ENCODE data around the gene ZACN. TPM values are rescaled to one million over a fixed set of nuclear protein-coding genes. Genes with fewer than 3 reads are reported as not detected.

ZACN gene
- total RNA-seq, 2 experiments from 2014 or later, result 0.69 to 0.98 TPM

DNA sequence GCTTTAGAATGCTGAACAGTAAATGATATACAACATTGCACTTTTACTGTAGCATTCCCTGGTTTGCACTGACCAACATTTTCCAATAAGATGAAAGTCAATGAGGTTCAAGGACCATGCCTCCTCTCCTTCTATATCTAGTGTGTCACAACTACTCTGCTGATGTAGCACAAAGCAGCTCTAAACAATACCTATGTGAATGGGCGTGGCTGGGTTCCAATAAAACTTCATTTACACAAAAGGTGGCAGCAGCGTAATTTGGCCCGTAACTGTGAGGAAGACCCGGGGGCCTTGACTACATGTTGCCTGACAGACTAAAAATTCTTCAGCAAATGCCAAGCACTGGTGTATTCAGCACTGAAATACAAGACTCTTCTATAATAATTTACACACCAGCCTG is 13.2 kb upstream of the ZACN start:
- Histone ChIP-seq H3K27me3 (ENCODE audit: control insufficient read depth in 1 of 2, insufficient read depth in 2 of 2, low read length in 2 of 2) (no peaks in the 10 kb centered on the region), H3K4me3 (ENCODE audit: low read length) (no peak overlapping the region), H3K36me3 (ENCODE audit: insufficient read depth, low read length) (peaks cover 72% of the 10 kb centered on the region), H3K27ac (ENCODE audit: low read depth in 1 of 2, low read length in 2 of 2) (no peak overlapping the region), H3K4me1 (ENCODE audit: insufficient read depth, low read length) (peaks cover 32% of the 10 kb centered on the region), H3K9me3 (ENCODE audit: control insufficient read depth in 1 of 2, insufficient read depth in 1 of 2, low read length in 2 of 2) (no peaks in the 10 kb centered on the region)
- intact Hi-C loops (cut with DNase I, micrococcal nuclease), result no loop called here
- no peaks in the 10 kb centered on the region for H3K9me3 Mint-ChIP-seq
- ChIA-PET CTCF (interaction anchor here (1.4 kb wide), 1 partner anchor 52 kb away, joined by 5 read pairs; no protein-coding TSS in a partner anchor), POLR2A (interaction anchor here (1.6 kb wide), 1 partner anchor 52 kb away, joined by 5 read pairs; no protein-coding TSS in a partner anchor)
- peaks cover 27% of the 10 kb centered on the region for H3K4me1 Mint-ChIP-seq (ENCODE audit: low read depth)
- TF ChIP-seq, protein P1, sequence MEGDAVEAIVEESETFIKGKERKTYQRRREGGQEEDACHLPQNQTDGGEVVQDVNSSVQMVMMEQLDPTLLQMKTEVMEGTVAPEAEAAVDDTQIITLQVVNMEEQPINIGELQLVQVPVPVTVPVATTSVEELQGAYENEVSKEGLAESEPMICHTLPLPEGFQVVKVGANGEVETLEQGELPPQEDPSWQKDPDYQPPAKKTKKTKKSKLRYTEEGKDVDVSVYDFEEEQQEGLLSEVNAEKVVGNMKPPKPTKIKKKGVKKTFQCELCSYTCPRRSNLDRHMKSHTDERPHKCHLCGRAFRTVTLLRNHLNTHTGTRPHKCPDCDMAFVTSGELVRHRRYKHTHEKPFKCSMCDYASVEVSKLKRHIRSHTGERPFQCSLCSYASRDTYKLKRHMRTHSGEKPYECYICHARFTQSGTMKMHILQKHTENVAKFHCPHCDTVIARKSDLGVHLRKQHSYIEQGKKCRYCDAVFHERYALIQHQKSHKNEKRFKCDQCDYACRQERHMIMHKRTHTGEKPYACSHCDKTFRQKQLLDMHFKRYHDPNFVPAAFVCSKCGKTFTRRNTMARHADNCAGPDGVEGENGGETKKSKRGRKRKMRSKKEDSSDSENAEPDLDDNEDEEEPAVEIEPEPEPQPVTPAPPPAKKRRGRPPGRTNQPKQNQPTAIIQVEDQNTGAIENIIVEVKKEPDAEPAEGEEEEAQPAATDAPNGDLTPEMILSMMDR (IDR thresholded peaks at IDR 0.05), result no peak
- DNase-seq (no peak), ATAC-seq (ENCODE audit: poor library complexity) (no peak)
- H3K4me3 Mint-ChIP-seq, result no peak overlapping the region
- peak overlapping the region; percentile 88 for H3K27ac Mint-ChIP-seq
- no peaks in the 10 kb centered on the region for H3K27me3 Mint-ChIP-seq
- peaks cover 84% of the 10 kb centered on the region for H3K36me3 Mint-ChIP-seq (ENCODE audit: low read depth)

DNA sequence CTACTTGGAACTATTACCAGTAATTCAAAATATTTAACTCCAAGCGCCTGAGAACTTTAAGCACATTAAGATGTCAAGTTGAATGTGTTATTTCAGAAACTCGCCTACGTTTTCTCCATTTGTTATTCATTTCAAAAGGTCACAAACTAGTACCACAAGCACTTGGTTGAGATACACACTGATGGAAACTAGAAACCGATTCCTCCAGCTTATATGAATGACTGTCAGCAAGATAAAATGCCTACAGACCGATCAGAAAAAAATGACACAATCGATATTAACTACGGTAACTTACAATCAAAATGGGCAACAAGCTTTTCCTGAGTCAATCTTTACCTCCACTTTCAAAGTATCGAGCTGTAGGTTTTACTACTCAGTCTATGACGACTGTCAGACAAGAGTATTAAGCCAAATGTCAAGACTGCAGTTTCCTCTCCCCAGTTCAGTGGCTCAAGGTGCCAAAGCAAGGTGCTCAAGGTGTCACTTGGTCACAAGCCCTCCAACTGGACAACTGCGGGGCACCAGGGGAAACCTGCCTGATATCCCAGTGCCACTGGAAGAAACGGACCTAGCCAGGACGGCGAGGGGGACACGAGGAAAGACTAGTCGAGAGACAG is 7.3 kb upstream of the ZACN start:
- Histone ChIP-seq H3K4me1 (ENCODE audit: insufficient read depth, low read length) (peaks cover 58% of the 10 kb centered on the region), H3K4me3 (ENCODE audit: low read length) (peak overlapping the region; percentile 99), H3K9me3 (ENCODE audit: control insufficient read depth in 1 of 2, insufficient read depth in 1 of 2, low read length in 2 of 2) (peaks cover 0 to 20% of the 10 kb centered on the region in 2 experiments), H3K36me3 (ENCODE audit: insufficient read depth, low read length) (peaks cover 25% of the 10 kb centered on the region), H3K27me3 (ENCODE audit: control insufficient read depth in 1 of 2, insufficient read depth in 2 of 2, low read length in 2 of 2) (peaks cover 28 to 30% of the 10 kb centered on the region in 2 experiments), H3K27ac (ENCODE audit: low read depth in 1 of 2, low read length in 2 of 2) (peak overlapping the region; percentile 70 to 82)
- intact Hi-C loops (cut with DNase I, micrococcal nuclease), result loop anchor here in 1 of 2 experiments (1.0 kb wide), 2 partner anchors 33 to 282 kb away; partner anchors contain the start of gene PRPSAP1
- POLR2A ChIA-PET, result interaction anchor here (0.8 to 1.8 kb wide), 3 partner anchors 8 to 197 kb away, joined by 3 to 10 read pairs (median 3); partner anchors contain the start of gene UBALD2
- no peaks in the 10 kb centered on the region for H3K9me3 Mint-ChIP-seq
- H3K36me3 Mint-ChIP-seq (ENCODE audit: low read depth), result peaks cover 42% of the 10 kb centered on the region
- TF ChIP-seq, protein P1 (IDR thresholded peaks at IDR 0.05), result no peak
- peak overlapping the region; percentile 95 for H3K4me3 Mint-ChIP-seq
- peak overlapping the region; percentile 91 for H3K27ac Mint-ChIP-seq
- H3K27me3 Mint-ChIP-seq, result peaks cover 28% of the 10 kb centered on the region
- peaks cover 42% of the 10 kb centered on the region for H3K4me1 Mint-ChIP-seq (ENCODE audit: low read depth)
- ATAC-seq (ENCODE audit: poor library complexity) (peak; percentile 17), DNase-seq (peak in 2 of 14 experiments; percentile 17 to 38)
- CTCF ChIA-PET, result interaction anchor here (1.2 to 1.4 kb wide), 2 partner anchors 50 to 57 kb away, joined by 3 read pairs; no protein-coding TSS in a partner anchor

DNA sequence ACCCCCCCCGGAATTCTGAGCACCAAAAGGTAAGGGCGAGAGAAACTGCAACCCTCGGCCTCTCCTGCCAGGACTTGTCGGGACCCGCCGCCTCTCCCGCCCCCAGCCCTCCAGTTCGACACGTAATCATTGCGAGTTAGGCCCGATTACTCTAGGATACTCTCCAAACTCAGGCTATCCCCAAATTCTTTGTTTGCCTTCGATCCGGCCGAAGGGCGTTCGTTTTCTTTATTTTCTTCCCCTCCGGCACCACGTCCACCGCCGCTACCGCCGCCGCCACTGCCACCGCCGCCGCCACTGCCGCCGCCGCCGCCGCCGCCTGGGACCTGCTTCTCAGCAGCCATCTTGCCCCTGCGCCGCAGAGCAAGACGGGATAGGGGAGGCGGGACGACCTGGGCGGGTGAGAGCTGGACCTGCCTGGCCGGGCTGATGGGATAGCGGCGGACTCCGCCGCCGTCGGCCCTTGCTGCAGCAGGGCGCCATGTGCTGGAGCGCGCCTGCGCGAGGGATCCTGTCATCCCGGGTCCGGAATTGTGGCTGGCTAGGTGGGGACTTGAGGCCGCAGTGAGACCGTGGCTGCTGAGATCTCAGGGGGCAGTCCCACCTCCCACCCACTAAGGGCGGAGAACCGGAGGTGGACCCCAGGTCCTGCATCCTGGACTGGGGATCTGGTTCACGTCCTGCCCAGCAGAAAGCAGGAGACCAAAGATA is 6.7 kb upstream of the ZACN start, which contains the start of gene SRP68:
SRP68 (minus strand) TSS at position 370 of the 711 bp plus-strand sequence; CDS start at position 344, 26 bp downstream.
- peaks cover 64% of the 10 kb centered on the region for H3K4me1 ChIP-seq (ENCODE audit: insufficient read depth, low read length)

More for the DNA sequence above, 6.7 kb upstream of the ZACN start, which contains the start of gene SRP68:
- Mint-ChIP-seq H3K27ac (peak within 1 kb of the TSS; percentile 91), H3K27me3 (peaks cover 35% of the 10 kb centered on the region), H3K4me1 (ENCODE audit: low read depth) (peaks cover 49% of the 10 kb centered on the region), H3K36me3 (ENCODE audit: low read depth) (peaks cover 35% of the 10 kb centered on the region), H3K4me3 (peak within 1 kb of the TSS; percentile 95), H3K9me3 (no peaks in the 10 kb centered on the region)
- peak; percentile 66 to 92 (median 82) for DNase-seq
- Histone ChIP-seq H3K36me3 (ENCODE audit: insufficient read depth, low read length) (peaks cover 20% of the 10 kb centered on the region), H3K27me3 (ENCODE audit: control insufficient read depth in 1 of 2, insufficient read depth in 2 of 2, low read length in 2 of 2) (peaks cover 29 to 32% of the 10 kb centered on the region in 2 experiments), H3K4me3 (ENCODE audit: low read length) (peak within 1 kb of the TSS; percentile 99), H3K9me3 (ENCODE audit: control insufficient read depth in 1 of 2, insufficient read depth in 1 of 2, low read length in 2 of 2) (peaks cover 0 to 20% of the 10 kb centered on the region in 2 experiments), H3K27ac (ENCODE audit: low read depth in 1 of 2, low read length in 2 of 2) (peak within 1 kb of the TSS; percentile 70 to 82)
- peak; percentile 79 for ATAC-seq (ENCODE audit: poor library complexity)
- intact Hi-C loops (cut with DNase I, micrococcal nuclease), result loop anchor here in 1 of 2 experiments (1.0 kb wide), 1 partner anchor 281 kb away; the partner anchor contains the start of gene PRPSAP1
- TF ChIP-seq, protein P1 (IDR thresholded peaks at IDR 0.05), result no peak
- ChIA-PET CTCF (interaction anchor here (1.2 to 1.4 kb wide), 2 partner anchors 49 to 58 kb away, joined by 3 read pairs; no protein-coding TSS in a partner anchor), POLR2A (interaction anchor here (0.8 to 1.8 kb wide), 4 partner anchors 9 to 196 kb away, joined by 3 to 10 read pairs (median 3); partner anchors contain the start of gene UBALD2)

Data from CD4-positive, alpha-beta T cell (primary cell).